Bronchial epithelial cell (primary cell): Measurements from ENCODE around the gene PKLR. TPM values are rescaled to one million over a fixed set of nuclear protein-coding genes. Genes with fewer than 3 reads are reported as not detected.
"Not testable (repeated sequence)": the region's sequence is repeated elsewhere in the genome, so short reads cannot be mapped to it uniquely, and the experiment has no call there.

Experiments
- DNase-seq: peaks from one replicate; pipeline ENCODE4 v3.0.0-alpha.2; 2010; ENCODE audit warnings: low read depth
- FAIRE-seq: peaks from 2 replicates; lab custom pipeline; 2011; peaks lifted over from hg19 to GRCh38; lab: Jason Lieb, UNC
- H3K27me3 ChIP-seq: 2 replicates; pipeline ENCODE4 v1.5.1; 2011; ENCODE audit warnings: low read length; ENCODE audit not compliant: control insufficient read depth, insufficient read depth
- H3K36me3 ChIP-seq: 2 replicates; pipeline ENCODE4 v1.5.1; 2011; ENCODE audit warnings: low read length; ENCODE audit not compliant: control insufficient read depth, insufficient read depth
- H3K4me3 ChIP-seq: 2 replicates; pipeline ENCODE4 v1.5.1; 2011; ENCODE audit warnings: mild to moderate bottlenecking, low read depth, low read length, control low read depth
- CTCF ChIP-seq: IDR thresholded peaks from 2 replicates; pipeline ENCODE4 v1.5.1; 2011; ENCODE audit warnings: mild to moderate bottlenecking, moderate library complexity, low read length, control low read depth, inconsistent platforms; ENCODE audit not compliant: insufficient read depth, severe bottlenecking
- total RNA-seq: library from RNA; depleted of rRNA; stranded (reverse); fragments of >200 nt; gene quantifications from 2 replicates; pipeline ENCODE4 v1.2.1, GENCODE V29; 2014

PKLR gene
- total RNA-seq, 1 donor from 2014 or later: not detected

- no peak for DNase-seq
- Histone ChIP-seq H3K4me3 (no peak overlapping the region), H3K27me3 (peaks cover 6% of the 10 kb centered on the region), H3K36me3 (no peaks in the 10 kb centered on the region)
- FAIRE-seq: no peak
- no peak for TF ChIP-seq CTCF
Measured at GRCh38 chr1:155295942-155296267, 5.3 kb downstream of the PKLR start.

DNA sequence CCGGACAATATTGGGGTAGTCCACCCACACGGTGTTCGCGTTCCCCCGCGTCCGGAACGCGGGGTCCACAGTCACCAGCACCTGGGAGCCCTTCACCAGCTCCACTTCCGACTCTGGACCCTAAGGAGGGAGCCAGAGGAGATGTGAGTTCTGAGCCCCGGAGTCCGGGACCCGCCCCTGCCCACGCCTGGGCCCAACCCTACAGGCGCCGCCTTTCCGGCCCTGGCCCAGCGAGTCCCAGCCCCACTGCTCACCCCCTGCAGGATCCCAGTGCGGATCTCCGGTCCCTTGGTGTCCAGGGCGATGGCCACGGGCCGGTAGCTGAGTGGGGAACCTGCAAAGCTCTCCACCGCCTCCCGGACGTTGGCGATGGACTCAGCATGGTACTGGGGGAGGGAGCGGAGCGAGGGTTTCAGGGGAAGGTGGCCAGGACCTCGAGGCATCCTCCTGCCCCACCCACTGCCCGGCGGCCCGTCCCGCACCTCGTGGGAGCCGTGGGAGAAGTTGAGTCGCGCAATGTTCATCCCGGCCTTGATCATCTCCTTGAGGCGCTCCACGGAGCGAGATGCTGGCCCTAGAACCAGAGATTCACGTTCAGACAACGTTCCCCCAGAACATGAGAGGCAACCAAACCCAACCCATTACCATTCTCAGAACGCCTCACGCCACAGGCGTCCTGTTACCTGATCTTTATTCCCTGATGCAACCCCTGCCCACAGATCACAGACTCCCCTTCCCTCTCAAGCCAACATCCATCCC lies 5.9 kb downstream of the PKLR start:
- peaks cover 6% of the 10 kb centered on the region for H3K27me3 ChIP-seq
- peak overlapping the region; percentile 9 for H3K4me3 ChIP-seq
- H3K36me3 ChIP-seq: no peaks in the 10 kb centered on the region
- FAIRE-seq (no peak), DNase-seq (no peak)
- no peak for TF ChIP-seq CTCF

- FAIRE-seq: no peak
- no peak for TF ChIP-seq CTCF
- H3K4me3 ChIP-seq: peak overlapping the region; percentile 9
- peaks cover 6% of the 10 kb centered on the region for H3K27me3 ChIP-seq
- DNase-seq: no peak
- no peaks in the 10 kb centered on the region for H3K36me3 ChIP-seq
Measured at GRCh38 chr1:155294520-155295182, 6.6 kb downstream of the PKLR start.

- H3K4me3 ChIP-seq: no peak overlapping the region
- DNase-seq: no peak
- TF ChIP-seq CTCF: no peak
- no peaks in the 10 kb centered on the region for H3K36me3 ChIP-seq
- FAIRE-seq: peak; percentile 7
- H3K27me3 ChIP-seq: peaks cover 6% of the 10 kb centered on the region
Measured at GRCh38 chr1:155293086-155293749, 8.0 kb downstream of the PKLR start.

DNA sequence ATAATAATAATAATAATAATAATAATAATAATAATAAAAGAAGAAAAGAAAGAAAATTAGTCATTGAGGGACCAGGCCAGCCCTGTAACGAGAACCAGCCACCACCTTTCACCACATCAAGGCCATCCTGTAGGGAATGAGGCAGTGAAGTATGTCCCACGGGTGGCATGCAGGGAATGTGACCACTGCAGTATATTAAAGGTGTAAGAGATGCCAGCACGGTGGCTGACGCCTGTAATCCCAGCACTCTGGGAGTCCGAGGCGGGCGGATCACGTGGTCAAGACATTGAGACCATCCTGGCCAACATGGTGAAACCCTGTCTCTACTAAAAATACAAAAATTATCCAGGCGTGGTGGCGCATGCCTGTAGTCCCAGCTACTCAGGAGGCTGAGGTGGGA lies 10.2 kb downstream of the PKLR start:
- H3K36me3 ChIP-seq, FAIRE-seq, H3K27me3 ChIP-seq, DNase-seq, H3K4me3 ChIP-seq: not testable (repeated sequence)

GRCh38 chr1:155287987-155288543 lies 13.2 kb downstream of the PKLR start:
- H3K4me3 ChIP-seq: no peak overlapping the region
- FAIRE-seq (no peak), DNase-seq (no peak)
- no peaks in the 10 kb centered on the region for H3K36me3 ChIP-seq
- no peak for TF ChIP-seq CTCF
- H3K27me3 ChIP-seq: no peaks in the 10 kb centered on the region
